GM12801 (cell line): ENCODE data around the gene DDOST.

Source experiments
- TF ChIP-seq, protein P1 (sequence below): IDR thresholded peaks from one replicate; pipeline ENCODE4 v1.5.1; 2011; ENCODE audit warnings: control low read depth; ENCODE audit not compliant: insufficient read length; ENCODE audit errors: extremely low read depth

Gene DDOST

GRCh38 chr1:20643080-20643479 lies 18.1 kb downstream of the DDOST start:
- TF ChIP-seq, protein P1, sequence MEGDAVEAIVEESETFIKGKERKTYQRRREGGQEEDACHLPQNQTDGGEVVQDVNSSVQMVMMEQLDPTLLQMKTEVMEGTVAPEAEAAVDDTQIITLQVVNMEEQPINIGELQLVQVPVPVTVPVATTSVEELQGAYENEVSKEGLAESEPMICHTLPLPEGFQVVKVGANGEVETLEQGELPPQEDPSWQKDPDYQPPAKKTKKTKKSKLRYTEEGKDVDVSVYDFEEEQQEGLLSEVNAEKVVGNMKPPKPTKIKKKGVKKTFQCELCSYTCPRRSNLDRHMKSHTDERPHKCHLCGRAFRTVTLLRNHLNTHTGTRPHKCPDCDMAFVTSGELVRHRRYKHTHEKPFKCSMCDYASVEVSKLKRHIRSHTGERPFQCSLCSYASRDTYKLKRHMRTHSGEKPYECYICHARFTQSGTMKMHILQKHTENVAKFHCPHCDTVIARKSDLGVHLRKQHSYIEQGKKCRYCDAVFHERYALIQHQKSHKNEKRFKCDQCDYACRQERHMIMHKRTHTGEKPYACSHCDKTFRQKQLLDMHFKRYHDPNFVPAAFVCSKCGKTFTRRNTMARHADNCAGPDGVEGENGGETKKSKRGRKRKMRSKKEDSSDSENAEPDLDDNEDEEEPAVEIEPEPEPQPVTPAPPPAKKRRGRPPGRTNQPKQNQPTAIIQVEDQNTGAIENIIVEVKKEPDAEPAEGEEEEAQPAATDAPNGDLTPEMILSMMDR, result no peak

DNA sequence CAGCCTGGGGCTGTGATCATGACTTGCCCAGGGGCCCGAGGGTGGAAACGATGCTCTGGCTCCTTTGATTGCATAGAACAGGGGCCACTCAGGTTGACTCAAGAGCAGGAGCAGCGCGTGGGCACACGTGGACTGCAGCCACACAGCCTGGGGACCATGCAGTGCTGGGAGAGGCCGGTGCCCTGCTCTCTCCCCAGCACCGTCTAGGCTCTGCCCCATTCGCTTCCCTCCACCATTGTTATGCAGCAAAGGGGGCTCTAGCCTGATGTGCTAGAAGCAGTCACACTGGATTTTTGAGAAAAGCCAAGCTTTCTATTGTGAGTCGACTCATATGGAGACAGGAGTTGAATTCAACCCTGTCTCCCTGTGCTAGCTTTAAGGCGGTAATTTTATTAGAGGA lies 19.2 kb downstream of the DDOST start:
- TF ChIP-seq, protein P1, result no peak

GRCh38 chr1:20640183-20640597 lies 21.0 kb downstream of the DDOST start:
- TF ChIP-seq, protein P1, result no peak

DNA sequence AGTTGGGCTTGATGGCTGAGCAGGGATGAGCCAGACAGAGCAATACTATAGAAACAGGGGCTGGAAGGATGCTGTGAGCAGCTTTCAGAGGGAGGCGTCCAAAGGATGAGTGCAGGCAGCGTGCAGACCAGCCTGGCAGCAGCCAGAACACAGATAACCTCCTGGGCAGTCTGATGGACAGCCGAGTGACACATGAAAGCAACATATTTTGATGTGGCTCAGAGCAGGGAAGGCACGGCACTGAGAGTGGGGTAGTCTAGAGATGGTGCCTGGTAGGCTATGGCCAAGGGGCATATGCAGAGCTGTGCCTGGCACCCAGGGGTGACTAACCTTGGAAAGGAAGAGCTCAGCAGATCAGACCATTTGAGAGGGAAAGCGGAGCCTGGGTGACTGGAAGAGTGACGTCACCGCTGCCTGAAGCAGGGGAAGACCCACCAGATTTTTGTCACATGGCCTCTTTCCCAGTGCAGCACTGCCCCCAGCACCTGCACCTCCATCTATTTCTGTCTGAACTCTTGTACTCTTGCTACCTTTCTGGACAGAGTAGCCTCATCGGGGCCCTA lies 24.3 kb downstream of the DDOST start:
- TF ChIP-seq, protein P1, result no peak

- TF ChIP-seq, protein P1, result no peak
Observed at GRCh38 chr1:20634594-20635084, 26.5 kb downstream of the DDOST start.

DNA sequence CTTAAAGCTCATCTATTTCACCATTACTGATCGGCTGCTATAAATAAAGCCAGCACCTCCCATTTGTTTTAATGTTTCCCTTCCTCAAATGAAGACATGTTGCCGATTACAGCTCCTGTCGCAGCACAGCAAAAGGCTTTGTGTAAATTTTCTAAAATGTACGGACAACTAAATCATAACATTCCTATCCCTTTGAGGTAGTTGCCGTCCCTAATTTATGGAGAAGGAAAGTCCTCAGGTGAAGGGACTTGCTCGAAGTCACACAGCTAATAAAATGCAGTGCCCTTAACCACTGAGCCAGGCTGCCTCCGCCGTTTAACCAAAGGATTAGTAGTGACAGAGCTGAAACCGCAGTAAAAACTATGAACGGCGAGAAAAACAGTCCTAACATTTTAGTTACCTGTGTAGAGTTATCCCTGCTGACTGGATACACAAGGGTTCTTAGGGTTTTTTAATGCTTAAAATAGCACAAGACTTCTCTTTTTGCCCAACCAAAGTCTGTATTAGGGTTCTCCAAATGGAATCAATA lies 27.0 kb downstream of the DDOST start:
- TF ChIP-seq, protein P1, result no peak

- TF ChIP-seq, protein P1, result no peak
Observed at GRCh38 chr1:20633190-20634064, 27.7 kb downstream of the DDOST start, which contains the start of gene PINK1. TSS of gene PINK1 (plus strand) at chr1:20633458. CDS start at chr1:20633549, 91 bp downstream.
